Parathyroid adenoma (tissue), 2 donors: ENCODE data around the gene ENOX2.

ENCODE experiments used
- H2AFZ ChIP-seq: fragments of 300-600 bp; sonication (generic); one replicate; pipeline ENCODE4 v1.7.0; 2017; ENCODE audit warnings: antibody characterized with exemption, mild to moderate bottlenecking
- H3K27ac ChIP-seq: fragments of 300-600 bp; sonication (generic); one replicate; pipeline ENCODE4 v1.7.0; 2017
- H3K27me3 ChIP-seq: fragments of 300-600 bp; sonication (generic); one replicate; pipeline ENCODE4 v1.7.0; 2017; ENCODE audit warnings: low read length; ENCODE audit not compliant: control insufficient read depth, insufficient read depth
- H3K36me3 ChIP-seq: fragments of 300-600 bp; sonication (generic); one replicate; pipeline ENCODE4 v1.7.0; 2017; ENCODE audit warnings: low read length; ENCODE audit not compliant: control insufficient read depth, insufficient read depth
- H3K4me1 ChIP-seq: fragments of 300-600 bp; sonication (generic); one replicate; pipeline ENCODE4 v1.7.0; 2017; ENCODE audit warnings: control low read depth
- H3K4me2 ChIP-seq: fragments of 300-600 bp; sonication (generic); one replicate; pipeline ENCODE4 v1.7.0; 2017; ENCODE audit warnings: low read length
- H3K4me3 ChIP-seq: fragments of 300-600 bp; sonication (generic); one replicate; pipeline ENCODE4 v1.7.0; 2017; ENCODE audit warnings: low read depth, low read length
- H3K79me2 ChIP-seq: fragments of 300-600 bp; sonication (generic); one replicate; pipeline ENCODE4 v1.7.0; 2017; ENCODE audit warnings: control low read depth
- H3K9ac ChIP-seq: fragments of 300-600 bp; sonication (generic); one replicate; pipeline ENCODE4 v1.7.0; 2017; ENCODE audit warnings: mild to moderate bottlenecking
- H3K9me3 ChIP-seq: fragments of 300-600 bp; sonication (generic); one replicate; pipeline ENCODE4 v1.7.0; 2017; ENCODE audit warnings: low read length; ENCODE audit not compliant: control insufficient read depth
- TF ChIP-seq, protein P1 (sequence below): fragments of 300-600 bp; sonication (generic); IDR thresholded peaks from one replicate; pipeline ENCODE4 v1.7.0; 2017; ENCODE audit warnings: antibody characterized with exemption, mild to moderate bottlenecking
- donor health status: primary hyperparathyroidism.

The ENOX2 gene

DNA sequence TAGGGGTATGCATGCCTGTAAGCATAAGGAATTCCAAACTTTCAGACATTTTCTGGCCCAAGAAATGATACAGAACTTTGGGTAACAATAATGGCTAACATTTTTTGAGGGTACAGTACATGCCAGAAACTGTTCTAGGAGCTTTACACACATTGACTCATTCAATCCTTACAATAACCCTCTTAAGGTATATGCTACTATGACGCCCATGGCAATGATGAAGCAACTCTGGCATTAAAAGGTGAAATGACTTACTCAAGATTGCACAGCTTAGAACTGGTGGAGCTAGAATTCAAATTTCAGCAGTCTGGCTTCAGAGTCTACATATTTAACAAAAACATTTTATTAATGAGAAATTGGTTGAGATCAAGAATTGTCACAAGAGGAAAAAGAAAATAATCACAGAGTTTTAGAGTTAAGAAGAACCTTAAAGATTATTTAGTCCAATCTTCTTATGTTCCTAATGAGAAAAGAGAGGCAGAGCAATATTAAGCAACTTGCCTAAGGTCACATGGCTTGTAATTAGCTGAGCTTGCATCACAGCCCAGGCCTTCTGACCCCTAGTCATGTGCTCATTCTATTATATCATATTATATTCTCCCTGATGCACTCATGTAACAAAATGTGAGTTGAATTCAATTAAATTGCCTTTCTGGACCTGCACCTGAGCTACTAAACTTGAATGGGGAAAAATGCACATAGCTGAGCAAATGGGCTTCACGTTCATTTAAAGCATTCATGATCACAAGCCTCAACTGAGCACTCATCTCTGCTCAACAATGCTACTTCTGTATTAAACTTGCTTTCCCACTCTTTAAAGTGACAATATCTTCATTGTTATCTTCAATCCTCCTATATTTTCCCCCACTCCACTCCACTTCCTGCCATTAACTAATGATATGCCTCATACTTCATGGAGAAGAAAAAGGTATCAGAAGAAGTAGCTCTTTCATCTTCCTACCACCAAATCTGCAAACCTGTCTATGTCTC is 73.2 kb downstream of the ENOX2 start:
- H3K27me3 ChIP-seq: no peaks in the 10 kb centered on the region
- H3K4me2 ChIP-seq: no peak overlapping the region
- TF ChIP-seq, protein P1, sequence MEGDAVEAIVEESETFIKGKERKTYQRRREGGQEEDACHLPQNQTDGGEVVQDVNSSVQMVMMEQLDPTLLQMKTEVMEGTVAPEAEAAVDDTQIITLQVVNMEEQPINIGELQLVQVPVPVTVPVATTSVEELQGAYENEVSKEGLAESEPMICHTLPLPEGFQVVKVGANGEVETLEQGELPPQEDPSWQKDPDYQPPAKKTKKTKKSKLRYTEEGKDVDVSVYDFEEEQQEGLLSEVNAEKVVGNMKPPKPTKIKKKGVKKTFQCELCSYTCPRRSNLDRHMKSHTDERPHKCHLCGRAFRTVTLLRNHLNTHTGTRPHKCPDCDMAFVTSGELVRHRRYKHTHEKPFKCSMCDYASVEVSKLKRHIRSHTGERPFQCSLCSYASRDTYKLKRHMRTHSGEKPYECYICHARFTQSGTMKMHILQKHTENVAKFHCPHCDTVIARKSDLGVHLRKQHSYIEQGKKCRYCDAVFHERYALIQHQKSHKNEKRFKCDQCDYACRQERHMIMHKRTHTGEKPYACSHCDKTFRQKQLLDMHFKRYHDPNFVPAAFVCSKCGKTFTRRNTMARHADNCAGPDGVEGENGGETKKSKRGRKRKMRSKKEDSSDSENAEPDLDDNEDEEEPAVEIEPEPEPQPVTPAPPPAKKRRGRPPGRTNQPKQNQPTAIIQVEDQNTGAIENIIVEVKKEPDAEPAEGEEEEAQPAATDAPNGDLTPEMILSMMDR: no peak
- H3K79me2 ChIP-seq: no peaks in the 10 kb centered on the region
- no peak overlapping the region for H3K9ac ChIP-seq
- H2AFZ ChIP-seq: no peak overlapping the region
- no peak overlapping the region for H3K4me3 ChIP-seq
- H3K36me3 ChIP-seq: no peaks in the 10 kb centered on the region
- H3K4me1 ChIP-seq: no peaks in the 10 kb centered on the region
- H3K9me3 ChIP-seq: no peaks in the 10 kb centered on the region
- H3K27ac ChIP-seq: no peak overlapping the region

DNA sequence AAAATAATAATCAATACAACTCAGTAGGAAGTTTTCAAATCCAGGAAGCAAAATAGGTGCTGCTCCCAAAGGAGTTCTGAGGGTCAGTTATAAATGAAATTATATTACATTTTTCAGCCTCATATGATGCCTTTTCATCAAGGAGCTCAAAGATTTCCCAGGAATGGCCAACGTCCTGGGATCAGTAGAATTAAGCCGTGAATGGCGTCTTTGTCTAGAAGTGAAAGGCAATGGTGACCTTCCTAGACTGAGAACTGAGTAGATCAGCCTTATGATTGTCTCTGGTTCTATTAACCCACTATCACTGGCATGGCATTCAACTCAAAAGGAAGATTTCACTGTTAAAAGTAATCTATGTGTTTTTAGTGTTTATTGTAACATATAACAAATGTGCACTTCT is 74.4 kb downstream of the ENOX2 start:
- H3K36me3 ChIP-seq: no peaks in the 10 kb centered on the region
- H3K4me2 ChIP-seq: no peak overlapping the region
- no peaks in the 10 kb centered on the region for H3K4me1 ChIP-seq
- TF ChIP-seq, protein P1: no peak
- H3K79me2 ChIP-seq: no peaks in the 10 kb centered on the region
- H2AFZ ChIP-seq: no peak overlapping the region
- no peaks in the 10 kb centered on the region for H3K9me3 ChIP-seq
- no peak overlapping the region for H3K27ac ChIP-seq
- H3K4me3 ChIP-seq: no peak overlapping the region
- H3K27me3 ChIP-seq: no peaks in the 10 kb centered on the region
- no peak overlapping the region for H3K9ac ChIP-seq

DNA sequence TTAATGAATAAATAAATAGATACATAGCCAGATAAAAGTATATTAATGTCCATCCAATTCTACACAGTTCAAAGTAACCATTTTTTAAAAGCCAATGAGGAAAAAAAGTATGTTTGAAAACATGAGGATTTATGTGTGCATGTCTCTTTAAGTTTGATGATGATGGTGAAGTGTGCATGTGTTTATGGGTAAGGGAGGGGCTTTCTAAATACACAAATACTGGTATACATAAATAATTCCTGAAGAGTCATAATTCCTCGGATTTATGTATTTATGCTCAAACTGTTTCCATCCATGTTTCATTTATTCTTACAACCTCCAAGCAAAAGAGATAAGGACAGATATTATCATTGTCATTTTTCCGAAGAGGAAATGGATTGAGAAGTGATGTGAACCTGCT is 75.4 kb downstream of the ENOX2 start:
- H3K79me2 ChIP-seq: no peaks in the 10 kb centered on the region
- no peak overlapping the region for H2AFZ ChIP-seq
- no peaks in the 10 kb centered on the region for H3K9me3 ChIP-seq
- H3K36me3 ChIP-seq: no peaks in the 10 kb centered on the region
- TF ChIP-seq, protein P1: no peak
- no peak overlapping the region for H3K27ac ChIP-seq
- H3K9ac ChIP-seq: no peak overlapping the region
- no peak overlapping the region for H3K4me3 ChIP-seq
- H3K4me2 ChIP-seq: no peak overlapping the region
- H3K4me1 ChIP-seq: no peaks in the 10 kb centered on the region
- H3K27me3 ChIP-seq: no peaks in the 10 kb centered on the region

DNA sequence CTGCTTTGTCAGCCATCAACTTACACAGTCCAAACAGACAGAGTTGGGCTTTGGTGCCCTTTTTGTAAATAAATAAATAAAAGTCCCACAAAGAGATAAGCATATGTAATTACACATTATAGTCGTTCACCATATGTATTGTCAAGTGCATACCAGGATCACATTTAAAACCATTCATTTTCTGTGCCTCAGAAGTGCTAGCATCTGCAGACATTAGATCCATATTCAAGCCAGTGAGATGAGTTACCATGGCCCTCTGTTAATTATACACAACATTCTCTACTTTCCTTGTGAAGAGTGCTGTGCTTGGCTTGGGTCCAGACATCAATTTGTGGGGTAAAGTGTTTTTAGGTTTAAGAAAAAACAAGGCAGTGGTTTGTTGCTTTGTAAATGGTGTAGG is 76.8 kb downstream of the ENOX2 start:
- no peak overlapping the region for H3K27ac ChIP-seq
- TF ChIP-seq, protein P1: no peak
- no peaks in the 10 kb centered on the region for H3K79me2 ChIP-seq

More for the DNA sequence above, 76.8 kb downstream of the ENOX2 start:
- Histone ChIP-seq H3K4me2 (no peak overlapping the region), H3K27me3 (no peaks in the 10 kb centered on the region), H3K4me3 (no peak overlapping the region), H2AFZ (no peak overlapping the region), H3K9ac (no peak overlapping the region), H3K4me1 (no peaks in the 10 kb centered on the region), H3K9me3 (no peaks in the 10 kb centered on the region), H3K36me3 (no peaks in the 10 kb centered on the region)
